Measurements from ENCODE around the gene GABRG3.

DNA sequence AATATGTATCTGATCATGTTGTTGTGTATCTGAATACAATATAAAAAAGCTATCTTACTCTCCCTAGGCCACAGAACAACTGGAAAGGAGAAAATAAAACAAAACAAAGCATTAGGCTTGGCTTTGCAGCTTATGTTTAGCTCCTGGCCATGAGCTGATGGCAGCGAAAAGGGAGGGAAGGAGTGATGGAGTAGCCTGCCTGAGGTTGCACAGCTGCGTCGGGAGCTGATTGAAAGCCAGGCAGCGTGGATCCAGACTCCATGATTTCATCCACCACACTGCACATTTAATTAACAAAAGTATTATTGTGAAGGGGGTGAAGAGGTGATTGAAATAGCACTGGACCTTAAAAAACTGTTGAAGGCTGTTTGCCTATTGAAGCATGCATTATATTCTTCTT, 212.2 kb downstream of the GABRG3 start:
- TF ChIP-seq, protein P1, sequence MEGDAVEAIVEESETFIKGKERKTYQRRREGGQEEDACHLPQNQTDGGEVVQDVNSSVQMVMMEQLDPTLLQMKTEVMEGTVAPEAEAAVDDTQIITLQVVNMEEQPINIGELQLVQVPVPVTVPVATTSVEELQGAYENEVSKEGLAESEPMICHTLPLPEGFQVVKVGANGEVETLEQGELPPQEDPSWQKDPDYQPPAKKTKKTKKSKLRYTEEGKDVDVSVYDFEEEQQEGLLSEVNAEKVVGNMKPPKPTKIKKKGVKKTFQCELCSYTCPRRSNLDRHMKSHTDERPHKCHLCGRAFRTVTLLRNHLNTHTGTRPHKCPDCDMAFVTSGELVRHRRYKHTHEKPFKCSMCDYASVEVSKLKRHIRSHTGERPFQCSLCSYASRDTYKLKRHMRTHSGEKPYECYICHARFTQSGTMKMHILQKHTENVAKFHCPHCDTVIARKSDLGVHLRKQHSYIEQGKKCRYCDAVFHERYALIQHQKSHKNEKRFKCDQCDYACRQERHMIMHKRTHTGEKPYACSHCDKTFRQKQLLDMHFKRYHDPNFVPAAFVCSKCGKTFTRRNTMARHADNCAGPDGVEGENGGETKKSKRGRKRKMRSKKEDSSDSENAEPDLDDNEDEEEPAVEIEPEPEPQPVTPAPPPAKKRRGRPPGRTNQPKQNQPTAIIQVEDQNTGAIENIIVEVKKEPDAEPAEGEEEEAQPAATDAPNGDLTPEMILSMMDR (IDR thresholded peaks at IDR 0.05), result no peak
- TF ChIP-seq POLR2A (IDR thresholded peaks at IDR 0.05), result no peak
